Esophagus muscularis mucosa (tissue), 4 donors: ENCODE data around the gene MTOR.
"Not testable (repeated sequence)": the region's sequence is repeated elsewhere in the genome, so short reads cannot be mapped to it uniquely, and the experiment has no call there.

ENCODE experiments used
- CTCF ChIP-seq, 3 experiments: fragments of 200-600 bp in 2 of 3; fragments of 450-650 bp in 1 of 3; sonication (generic) in 2 of 3; IDR thresholded peaks; one replicate each; pipeline ENCODE4 v1.5.1; 2017 to 2019; ENCODE audit warnings: antibody characterized with exemption in 3 of 3, mild to moderate bottlenecking in 2 of 3, moderate library complexity in 1 of 3
- EP300 ChIP-seq: sonication (generic); formaldehyde crosslinking; IDR thresholded peaks from one replicate; pipeline ENCODE4 v1.6.1; 2017; ENCODE audit warnings: antibody characterized with exemption
- POLR2A ChIP-seq: fragments of 450-650 bp; IDR thresholded peaks from one replicate; pipeline ENCODE4 v1.6.1; 2017; ENCODE audit warnings: antibody characterized with exemption, moderate library complexity, mild to moderate bottlenecking, low read depth
- POLR2AphosphoS5 ChIP-seq, 2 donors: sonication (generic); formaldehyde crosslinking; IDR thresholded peaks; one replicate each; pipeline ENCODE4 v1.6.1; 2017; ENCODE audit warnings: antibody characterized with exemption in 2 of 2

GRCh38 chr1:11305516-11305915 lies 43.2 kb upstream of the MTOR start:
- TF ChIP-seq CTCF (IDR thresholded peaks at IDR 0.05); POLR2AphosphoS5 (IDR thresholded peaks at IDR 0.05); POLR2A; EP300: not testable (repeated sequence)
